Measurements from ENCODE around the gene CENPX.

The CENPX gene

GRCh38 chr17:81980707-81981343 lies 41.9 kb downstream of the CENPX start:
- no peak for DNase-seq (ENCODE audit: low read depth in 2 of 2)

GRCh38 chr17:81980122-81980521 lies 42.6 kb downstream of the CENPX start:
- DNase-seq (ENCODE audit: low read depth in 2 of 2): no peak

- no peak for DNase-seq (ENCODE audit: low read depth in 2 of 2)
Measured at GRCh38 chr17:81978524-81979298, 44.0 kb downstream of the CENPX start.

GRCh38 chr17:81977211-81977808 lies 45.4 kb downstream of the CENPX start, which contains the start of gene ASPSCR1:
Gene ASPSCR1 (plus strand): TSS chr17:81977629. CDS start chr17:81977647, 18 bp downstream.
- DNase-seq (ENCODE audit: low read depth in 2 of 2): peak; percentile 78 to 81

- no peak for DNase-seq (ENCODE audit: low read depth in 2 of 2)
Measured at GRCh38 chr17:81976332-81977210, 46.1 kb downstream of the CENPX start.

GRCh38 chr17:81973432-81973831 lies 49.2 kb downstream of the CENPX start:
- no peak for DNase-seq (ENCODE audit: low read depth in 2 of 2)

- no peak for DNase-seq (ENCODE audit: low read depth in 2 of 2)
Measured at GRCh38 chr17:81968850-81969812, 53.5 kb downstream of the CENPX start.

All from stimulated activated CD8-positive, alpha-beta memory T cell treated with anti-CD3 and anti-CD28 coated beads, Interleukin-7, amount 100 ng/mL, for 1 hour (primary cell).